Mucosa of stomach (tissue), 1 donor: ENCODE measurements around the gene ZNF148.

Experiments
- H3K27me3 ChIP-seq: one replicate; pipeline ENCODE4 v1.7.0; 2013; ENCODE audit warnings: mild to moderate bottlenecking, low read length; ENCODE audit not compliant: control insufficient read depth, insufficient read depth
- H3K36me3 ChIP-seq: one replicate; pipeline ENCODE4 v1.7.0; 2013; ENCODE audit warnings: low read length; ENCODE audit not compliant: control insufficient read depth, insufficient read depth
- H3K4me1 ChIP-seq: one replicate; pipeline ENCODE4 v1.7.0; 2013; ENCODE audit warnings: mild to moderate bottlenecking, low read length; ENCODE audit not compliant: control insufficient read depth, insufficient read depth
- H3K4me3 ChIP-seq: one replicate; pipeline ENCODE4 v1.7.0; 2013; ENCODE audit warnings: low read length
- H3K9ac ChIP-seq: one replicate; pipeline ENCODE4 v1.7.0; 2013; ENCODE audit warnings: mild to moderate bottlenecking, low read length, moderate library complexity
- H3K9me3 ChIP-seq: one replicate; pipeline ENCODE4 v1.7.0; 2013; ENCODE audit warnings: mild to moderate bottlenecking, low read length, moderate library complexity; ENCODE audit not compliant: control insufficient read depth
- donor health status: Pancreatic carcinoma.

The ZNF148 gene

GRCh38 chr3:125261031-125261430 is 114.1 kb downstream of the ZNF148 start:
- Histone ChIP-seq H3K4me3 (no peak overlapping the region), H3K9ac (no peak overlapping the region), H3K36me3 (no peaks in the 10 kb centered on the region), H3K9me3 (no peaks in the 10 kb centered on the region), H3K27me3 (no peaks in the 10 kb centered on the region), H3K4me1 (no peaks in the 10 kb centered on the region)

- no peaks in the 10 kb centered on the region for H3K9me3 ChIP-seq
- H3K4me3 ChIP-seq: no peak overlapping the region
- H3K9ac ChIP-seq: no peak overlapping the region
- no peaks in the 10 kb centered on the region for H3K4me1 ChIP-seq
- H3K27me3 ChIP-seq: no peaks in the 10 kb centered on the region
- no peaks in the 10 kb centered on the region for H3K36me3 ChIP-seq
These were observed 115.0 kb downstream of the ZNF148 start for GRCh38 chr3:125260158-125260557.

GRCh38 chr3:125257536-125257935 is 117.6 kb downstream of the ZNF148 start:
- Histone ChIP-seq H3K36me3 (no peaks in the 10 kb centered on the region), H3K4me1 (no peaks in the 10 kb centered on the region), H3K9ac (no peak overlapping the region), H3K4me3 (no peak overlapping the region), H3K9me3 (no peaks in the 10 kb centered on the region), H3K27me3 (no peaks in the 10 kb centered on the region)

- H3K9me3 ChIP-seq: no peaks in the 10 kb centered on the region
- H3K9ac ChIP-seq: no peak overlapping the region
- no peaks in the 10 kb centered on the region for H3K4me1 ChIP-seq
- no peaks in the 10 kb centered on the region for H3K27me3 ChIP-seq
- no peak overlapping the region for H3K4me3 ChIP-seq
- no peaks in the 10 kb centered on the region for H3K36me3 ChIP-seq
These were observed 118.5 kb downstream of the ZNF148 start for GRCh38 chr3:125256675-125257074.

GRCh38 chr3:125250973-125251372 is 124.2 kb downstream of the ZNF148 start:
- no peaks in the 10 kb centered on the region for H3K36me3 ChIP-seq

GRCh38 chr3:125246237-125246636 is 128.9 kb downstream of the ZNF148 start:
- Histone ChIP-seq H3K9me3 (no peaks in the 10 kb centered on the region), H3K36me3 (no peaks in the 10 kb centered on the region), H3K4me1 (no peaks in the 10 kb centered on the region), H3K4me3 (no peak overlapping the region), H3K9ac (no peak overlapping the region), H3K27me3 (no peaks in the 10 kb centered on the region)

More at GRCh38 chr3:125250973-125251372, 124.2 kb downstream of the ZNF148 start:
- Histone ChIP-seq H3K27me3 (no peaks in the 10 kb centered on the region), H3K4me1 (no peaks in the 10 kb centered on the region), H3K9me3 (no peaks in the 10 kb centered on the region), H3K4me3 (no peak overlapping the region), H3K9ac (no peak overlapping the region)

GRCh38 chr3:125245521-125245920 is 129.6 kb downstream of the ZNF148 start:
- Histone ChIP-seq H3K27me3 (no peaks in the 10 kb centered on the region), H3K4me1 (no peaks in the 10 kb centered on the region)

GRCh38 chr3:125240496-125240895 is 134.6 kb downstream of the ZNF148 start:
- no peaks in the 10 kb centered on the region for H3K27me3 ChIP-seq
- no peaks in the 10 kb centered on the region for H3K36me3 ChIP-seq
- H3K4me3 ChIP-seq: no peak overlapping the region
- H3K9ac ChIP-seq: no peak overlapping the region
- no peaks in the 10 kb centered on the region for H3K9me3 ChIP-seq
- H3K4me1 ChIP-seq: no peaks in the 10 kb centered on the region

More at GRCh38 chr3:125245521-125245920, 129.6 kb downstream of the ZNF148 start:
- H3K36me3 ChIP-seq: no peaks in the 10 kb centered on the region
- no peaks in the 10 kb centered on the region for H3K9me3 ChIP-seq
- H3K4me3 ChIP-seq: no peak overlapping the region
- no peak overlapping the region for H3K9ac ChIP-seq

- Histone ChIP-seq H3K9me3 (no peaks in the 10 kb centered on the region), H3K4me1 (no peaks in the 10 kb centered on the region), H3K27me3 (no peaks in the 10 kb centered on the region), H3K4me3 (no peak overlapping the region), H3K36me3 (no peaks in the 10 kb centered on the region), H3K9ac (no peak overlapping the region)
These were observed 135.9 kb downstream of the ZNF148 start for GRCh38 chr3:125239266-125239665.

GRCh38 chr3:125238759-125239158 is 136.4 kb downstream of the ZNF148 start:
- Histone ChIP-seq H3K4me3 (no peak overlapping the region), H3K36me3 (no peaks in the 10 kb centered on the region), H3K9me3 (no peaks in the 10 kb centered on the region), H3K27me3 (no peaks in the 10 kb centered on the region), H3K9ac (no peak overlapping the region), H3K4me1 (no peaks in the 10 kb centered on the region)

GRCh38 chr3:125236331-125236903 is 138.7 kb downstream of the ZNF148 start:
- Histone ChIP-seq H3K9ac (no peak overlapping the region), H3K36me3 (no peaks in the 10 kb centered on the region), H3K9me3 (no peaks in the 10 kb centered on the region), H3K4me1 (no peaks in the 10 kb centered on the region), H3K27me3 (no peaks in the 10 kb centered on the region), H3K4me3 (no peak overlapping the region)

- no peak overlapping the region for H3K4me3 ChIP-seq
- H3K27me3 ChIP-seq: no peaks in the 10 kb centered on the region
- H3K9me3 ChIP-seq: no peaks in the 10 kb centered on the region
- no peaks in the 10 kb centered on the region for H3K4me1 ChIP-seq
- no peak overlapping the region for H3K9ac ChIP-seq
- H3K36me3 ChIP-seq: no peaks in the 10 kb centered on the region
These were observed 140.3 kb downstream of the ZNF148 start for GRCh38 chr3:125234831-125235230.

GRCh38 chr3:125232401-125232800 is 142.7 kb downstream of the ZNF148 start:
- no peaks in the 10 kb centered on the region for H3K27me3 ChIP-seq
- H3K9me3 ChIP-seq: no peaks in the 10 kb centered on the region
- no peaks in the 10 kb centered on the region for H3K36me3 ChIP-seq
- H3K9ac ChIP-seq: no peak overlapping the region
- no peak overlapping the region for H3K4me3 ChIP-seq
- H3K4me1 ChIP-seq: no peaks in the 10 kb centered on the region
